CD4-positive, alpha-beta T cell (primary cell): ENCODE measurements around the gene CWC25. TPM values are rescaled to one million over a fixed set of nuclear protein-coding genes. Genes with fewer than 3 reads are reported as not detected.

ENCODE experiments used
- ATAC-seq: fragments of 200-7000 bp; cut with Tn5 transposase; one replicate; pipeline ENCODE4 v1.10.0; 2022; ENCODE audit warnings: mild to moderate bottlenecking; ENCODE audit not compliant: poor library complexity
- CTCF ChIA-PET: fragments of 350-600 bp; sonication (Branson Sonifier 250); formaldehyde crosslinking; loops from one replicate; lab custom pipeline; 2021; ENCODE audit warnings: antibody characterized with exemption, inconsistent platforms; lab: Charles Lee
- POLR2A ChIA-PET: fragments of 350-600 bp; sonication (Branson Sonifier 250); formaldehyde crosslinking; loops from one replicate; lab custom pipeline; 2021; ENCODE audit warnings: antibody characterized with exemption, inconsistent platforms; lab: Charles Lee
- DNase-seq, 14 experiments: peaks; one replicate each; pipeline ENCODE4 v3.0.0-alpha.2; 2013 to 2020; ENCODE audit warnings: mixed read lengths in 2 of 14
- H3K27ac ChIP-seq, 2 donors: one replicate each; pipeline versions ENCODE4 v1.5.1 to v1.7.0; 2013; ENCODE audit warnings: low read length in 2 of 2, low read depth in 1 of 2, mild to moderate bottlenecking in 1 of 2
- H3K27me3 ChIP-seq, 2 experiments: 1 replicate in 1 of 2; 2 replicates in 1 of 2; pipeline versions ENCODE4 v1.6.1 to v1.7.0; 2013; ENCODE audit warnings: low read length in 2 of 2, control low read depth in 1 of 2, mild to moderate bottlenecking in 1 of 2, moderate library complexity in 1 of 2; ENCODE audit not compliant: insufficient read depth in 2 of 2, control insufficient read depth in 1 of 2
- H3K36me3 ChIP-seq: one replicate; pipeline ENCODE4 v1.6.1; 2013; ENCODE audit warnings: low read length, control low read depth; ENCODE audit not compliant: insufficient read depth
- H3K4me1 ChIP-seq: one replicate; pipeline ENCODE4 v1.6.1; 2013; ENCODE audit warnings: low read length, control low read depth; ENCODE audit not compliant: insufficient read depth
- H3K4me3 ChIP-seq: one replicate; pipeline ENCODE4 v1.5.1; 2013; ENCODE audit warnings: mild to moderate bottlenecking, low read length, moderate library complexity
- H3K9me3 ChIP-seq, 2 experiments: 1 replicate in 1 of 2; 2 replicates in 1 of 2; pipeline versions ENCODE4 v1.6.1 to v1.7.0; 2013; ENCODE audit warnings: low read length in 2 of 2, mild to moderate bottlenecking in 2 of 2, control low read depth in 1 of 2, moderate library complexity in 1 of 2; ENCODE audit not compliant: control insufficient read depth in 1 of 2, insufficient read depth in 1 of 2
- H3K27ac Mint-ChIP-seq: one replicate; pipeline ENCODE4 v1.8.0; 2020; ENCODE audit warnings: mixed read lengths
- H3K27me3 Mint-ChIP-seq: one replicate; pipeline ENCODE4 v1.8.0; 2021; ENCODE audit warnings: mixed read lengths
- H3K36me3 Mint-ChIP-seq: one replicate; pipeline ENCODE4 v1.8.0; 2021; ENCODE audit warnings: low read depth, mixed read lengths
- H3K4me1 Mint-ChIP-seq: one replicate; pipeline ENCODE4 v1.8.0; 2021; ENCODE audit warnings: low read depth, mixed read lengths
- H3K4me3 Mint-ChIP-seq: one replicate; pipeline ENCODE4 v1.8.0; 2020; ENCODE audit warnings: mild to moderate bottlenecking, mixed read lengths
- H3K9me3 Mint-ChIP-seq: one replicate; pipeline ENCODE4 v1.8.0; 2020; ENCODE audit warnings: mixed read lengths
- intact Hi-C, 2 experiments: fragments of 100-400 bp; cut with DNase I in 1 of 2; cut with micrococcal nuclease in 1 of 2; formaldehyde crosslinking; loops; one replicate each; pipeline versions ENCODE4 v1.15.1 to v1.9.0; 2023 to 2025; cut with DNase I, micrococcal nuclease
- total RNA-seq, 174 experiments: library from RNA in 2 of 174; stranded (reverse) in 2 of 174; gene quantifications; one replicate each; pipeline ENCODE4 v1.2.3 and lab custom pipeline; 2021 to 2026
- TF ChIP-seq, protein P1 (sequence below): fragments of 200-600 bp; IDR thresholded peaks from one replicate; pipeline ENCODE4 v1.8.0; 2022; ENCODE audit warnings: antibody characterized with exemption, mild to moderate bottlenecking

Gene CWC25
- total RNA-seq, 2 experiments from 2014 or later = 63.0 to 63.3 TPM

DNA sequence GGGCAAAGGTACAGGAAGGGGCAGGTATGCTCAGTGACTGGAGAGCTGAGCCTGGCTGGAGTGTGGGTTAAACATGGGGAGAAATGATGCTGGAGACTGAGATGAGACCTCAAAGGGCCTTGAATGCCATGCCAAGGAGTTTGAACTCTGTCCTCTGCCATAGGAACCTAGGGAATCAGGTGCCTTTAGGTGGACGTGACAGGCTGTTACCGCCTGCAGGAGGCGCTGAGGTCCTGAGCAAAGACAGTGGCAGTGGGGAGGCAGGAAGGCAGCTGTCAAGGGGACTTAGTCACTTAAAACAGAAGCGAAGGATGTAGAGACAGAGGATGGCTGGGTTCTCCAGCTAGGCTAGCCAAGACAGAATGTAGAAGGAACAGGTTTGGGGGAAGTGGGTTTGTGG is 63.5 kb downstream of the CWC25 start:
- H3K27ac Mint-ChIP-seq = peak overlapping the region; percentile 21
- CTCF ChIA-PET = interaction anchor here (0.8 to 0.9 kb wide), 2 partner anchors 37 to 92 kb away, joined by 3 read pairs; partner anchors contain the start of gene RPL23
- intact Hi-C loops = loop anchor here in 1 of 2 experiments (1.0 kb wide), 1 partner anchor 392 kb away; no protein-coding TSS in a partner anchor
- Histone ChIP-seq H3K27me3 (no peaks in the 10 kb centered on the region), H3K4me3 (no peak overlapping the region), H3K4me1 (peaks cover 11% of the 10 kb centered on the region), H3K36me3 (peaks cover 86% of the 10 kb centered on the region), H3K9me3 (no peaks in the 10 kb centered on the region), H3K27ac (no peak overlapping the region)
- ATAC-seq (peak; percentile 48), DNase-seq (peak in 5 of 14 experiments; percentile 22 to 59 (median 35))
- H3K4me1 Mint-ChIP-seq = peaks cover 4% of the 10 kb centered on the region
- H3K27me3 Mint-ChIP-seq = no peaks in the 10 kb centered on the region
- POLR2A ChIA-PET = interaction anchor here (0.9 to 1.2 kb wide), 2 partner anchors 9 to 59 kb away, joined by 3 to 5 read pairs; partner anchors contain the start of gene PSMB3
- no peak overlapping the region for H3K4me3 Mint-ChIP-seq
- TF ChIP-seq, protein P1, sequence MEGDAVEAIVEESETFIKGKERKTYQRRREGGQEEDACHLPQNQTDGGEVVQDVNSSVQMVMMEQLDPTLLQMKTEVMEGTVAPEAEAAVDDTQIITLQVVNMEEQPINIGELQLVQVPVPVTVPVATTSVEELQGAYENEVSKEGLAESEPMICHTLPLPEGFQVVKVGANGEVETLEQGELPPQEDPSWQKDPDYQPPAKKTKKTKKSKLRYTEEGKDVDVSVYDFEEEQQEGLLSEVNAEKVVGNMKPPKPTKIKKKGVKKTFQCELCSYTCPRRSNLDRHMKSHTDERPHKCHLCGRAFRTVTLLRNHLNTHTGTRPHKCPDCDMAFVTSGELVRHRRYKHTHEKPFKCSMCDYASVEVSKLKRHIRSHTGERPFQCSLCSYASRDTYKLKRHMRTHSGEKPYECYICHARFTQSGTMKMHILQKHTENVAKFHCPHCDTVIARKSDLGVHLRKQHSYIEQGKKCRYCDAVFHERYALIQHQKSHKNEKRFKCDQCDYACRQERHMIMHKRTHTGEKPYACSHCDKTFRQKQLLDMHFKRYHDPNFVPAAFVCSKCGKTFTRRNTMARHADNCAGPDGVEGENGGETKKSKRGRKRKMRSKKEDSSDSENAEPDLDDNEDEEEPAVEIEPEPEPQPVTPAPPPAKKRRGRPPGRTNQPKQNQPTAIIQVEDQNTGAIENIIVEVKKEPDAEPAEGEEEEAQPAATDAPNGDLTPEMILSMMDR = peak; percentile 17
- peaks cover 76% of the 10 kb centered on the region for H3K36me3 Mint-ChIP-seq
- H3K9me3 Mint-ChIP-seq = no peaks in the 10 kb centered on the region

DNA sequence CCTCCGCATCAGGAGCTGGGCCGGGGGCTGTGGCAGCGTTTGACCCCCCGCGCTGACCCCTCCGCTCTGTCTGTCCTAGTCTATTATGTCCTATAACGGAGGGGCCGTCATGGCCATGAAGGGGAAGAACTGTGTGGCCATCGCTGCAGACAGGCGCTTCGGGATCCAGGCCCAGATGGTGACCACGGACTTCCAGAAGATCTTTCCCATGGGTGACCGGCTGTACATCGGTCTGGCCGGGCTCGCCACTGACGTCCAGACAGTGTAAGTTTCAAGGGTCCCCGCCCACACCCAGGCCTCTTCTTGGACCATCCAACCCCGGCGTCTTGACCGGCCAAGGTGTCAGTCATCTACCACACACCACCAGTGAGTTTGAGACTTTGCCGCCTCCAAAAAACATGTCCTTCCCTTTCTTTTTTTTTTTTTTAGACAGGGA is 72.0 kb downstream of the CWC25 start:
- TF ChIP-seq, protein P1 = no peak
- DNase-seq (no peak), ATAC-seq (no peak)
- Mint-ChIP-seq H3K4me1 (peaks cover 38% of the 10 kb centered on the region), H3K4me3 (peak overlapping the region; percentile 99), H3K9me3 (no peaks in the 10 kb centered on the region), H3K27ac (peak overlapping the region; percentile 83), H3K27me3 (peaks cover 27% of the 10 kb centered on the region), H3K36me3 (peaks cover 34% of the 10 kb centered on the region)
- Histone ChIP-seq H3K9me3 (peaks cover 0 to 15% of the 10 kb centered on the region in 2 experiments), H3K27ac (peak overlapping the region; percentile 80), H3K4me3 (peak overlapping the region; percentile 90), H3K36me3 (peaks cover 35% of the 10 kb centered on the region), H3K27me3 (peaks cover 27 to 28% of the 10 kb centered on the region in 2 experiments), H3K4me1 (peaks cover 66% of the 10 kb centered on the region)
- CTCF ChIA-PET = interaction anchor here (1.2 kb wide), 1 partner anchor 46 kb away, joined by 4 read pairs; no protein-coding TSS in a partner anchor
- POLR2A ChIA-PET = interaction anchor here (0.7 to 2.5 kb wide), 4 partner anchors 8 to 100 kb away, joined by 4 to 22 read pairs (median 9); partner anchors contain the start of genes MLLT6 and RPL23
- intact Hi-C loops = loop anchor here (2.0 to 10.0 kb wide), 6 partner anchors 24 to 402 kb away; partner anchors contain the start of genes MLLT6 (in 2 of the 2), CWC25 (in 1 of the 2) and PLXDC1 (in 1 of the 2)

DNA sequence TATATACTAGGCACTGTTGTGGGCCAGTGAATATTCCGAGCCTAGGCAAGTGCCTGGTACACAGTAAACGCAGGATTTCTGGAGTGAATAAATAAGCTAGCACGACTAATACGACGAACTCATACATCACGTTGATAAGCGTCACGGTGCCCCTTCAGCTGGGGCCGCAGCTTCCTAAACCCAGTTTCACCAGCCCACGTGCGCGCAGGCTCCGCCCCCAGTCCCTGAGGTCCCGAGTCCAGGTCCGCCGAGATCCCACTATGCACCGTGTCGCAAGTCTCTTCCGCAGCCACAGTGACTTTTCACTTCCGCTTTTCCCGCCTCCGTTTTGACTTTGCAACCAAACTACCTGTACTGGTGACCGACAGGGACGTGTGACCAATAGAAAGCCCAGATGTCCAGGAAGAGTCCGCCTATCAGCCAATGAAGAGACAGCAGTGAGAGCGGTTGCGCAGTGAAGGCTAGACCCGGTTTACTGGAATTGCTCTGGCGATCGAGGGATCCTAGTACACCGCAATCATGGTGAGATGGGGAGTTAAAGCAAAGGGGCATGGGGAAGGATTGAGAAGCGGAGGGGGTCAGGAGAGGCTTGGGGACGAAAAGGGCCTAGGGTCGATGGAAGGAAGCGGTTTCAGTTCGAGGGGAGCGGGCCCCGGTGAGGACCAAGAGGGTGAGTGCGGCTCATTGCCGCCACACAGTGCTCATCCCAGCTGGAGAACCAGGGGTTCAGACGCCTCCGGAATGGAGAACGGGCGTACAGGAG is 72.6 kb downstream of the CWC25 start, which contains the start of gene PSMB3:
Gene PSMB3 (plus strand): TSS at position 434 of the 763 bp plus-strand sequence. CDS start 86 bp downstream, at position 520.
- Mint-ChIP-seq H3K36me3 (peaks cover 34% of the 10 kb centered on the region), H3K4me1 (peaks cover 38% of the 10 kb centered on the region), H3K4me3 (peak within 1 kb of the TSS; percentile 99), H3K27ac (peak within 1 kb of the TSS; percentile 83), H3K9me3 (no peaks in the 10 kb centered on the region), H3K27me3 (peaks cover 27% of the 10 kb centered on the region)
- ATAC-seq (peak; percentile 85), DNase-seq (peak; percentile 86 to 100 (median 93))
- H3K27ac ChIP-seq = peak within 1 kb of the TSS; percentile 80 to 93
- H3K4me3 ChIP-seq = peak within 1 kb of the TSS; percentile 90
- intact Hi-C loops = loop anchor here (1.0 to 10.0 kb wide), 7 partner anchors 24 to 402 kb away; partner anchors contain the start of genes MLLT6 (in 2 of the 2), CWC25 (in 1 of the 2), PIP4K2B (in 1 of the 2) and PLXDC1 (in 1 of the 2)
- H3K9me3 ChIP-seq = peaks cover 0 to 15% of the 10 kb centered on the region in 2 experiments
- H3K36me3 ChIP-seq = peaks cover 29% of the 10 kb centered on the region
- ChIA-PET CTCF (interaction anchor here (0.8 to 1.2 kb wide), 2 partner anchors 17 to 46 kb away, joined by 3 to 4 read pairs; no protein-coding TSS in a partner anchor), POLR2A (interaction anchor here (0.8 to 2.8 kb wide), 17 partner anchors 9 to 709 kb away, joined by 3 to 22 read pairs (median 5); partner anchors contain the start of genes CDK12, CISD3, LASP1 and MLLT6)
- TF ChIP-seq, protein P1 = no peak
- H3K27me3 ChIP-seq = peaks cover 30 to 33% of the 10 kb centered on the region in 2 experiments
- H3K4me1 ChIP-seq = peaks cover 68% of the 10 kb centered on the region
